Right lung (tissue), 5 donors: ENCODE data around the gene NLGN3. TPM values are rescaled to one million over a fixed set of nuclear protein-coding genes. Genes with fewer than 3 reads are reported as not detected.
"Not testable (repeated sequence)": the region's sequence is repeated elsewhere in the genome, so short reads cannot be mapped to it uniquely, and the experiment has no call there.

Experiments used
- DNase-seq, 2 donors: peaks; one replicate each; pipeline ENCODE4 v3.0.0-alpha.2; 2013
- polyA plus RNA-seq, 5 donors: library from polyadenylated mRNA; unstranded; fragments of 120-200 nt; gene quantifications; one replicate each; pipeline versions ENCODE4 v1.2.1 to v1.2.3, GENCODE V29; 2013; ENCODE audit warnings: inconsistent platforms in 1 of 5, low replicate concordance in 1 of 5; ENCODE audit not compliant: insufficient read length in 5 of 5, insufficient read depth in 1 of 5

NLGN3 gene
- polyA plus RNA-seq, 5 donors = 5.5 to 6.9 (median 6.4) TPM

- DNase-seq = no peak
Measured at GRCh38 chrX:71169586-71169985, 24.9 kb downstream of the NLGN3 start.

- DNase-seq = no peak
Measured at GRCh38 chrX:71170660-71171059, 26.0 kb downstream of the NLGN3 start.

GRCh38 chrX:71171110-71171801 is 26.6 kb downstream of the NLGN3 start:
- no peak for DNase-seq

- DNase-seq = no peak
Measured at GRCh38 chrX:71173440-71173839, 28.8 kb downstream of the NLGN3 start.

DNA sequence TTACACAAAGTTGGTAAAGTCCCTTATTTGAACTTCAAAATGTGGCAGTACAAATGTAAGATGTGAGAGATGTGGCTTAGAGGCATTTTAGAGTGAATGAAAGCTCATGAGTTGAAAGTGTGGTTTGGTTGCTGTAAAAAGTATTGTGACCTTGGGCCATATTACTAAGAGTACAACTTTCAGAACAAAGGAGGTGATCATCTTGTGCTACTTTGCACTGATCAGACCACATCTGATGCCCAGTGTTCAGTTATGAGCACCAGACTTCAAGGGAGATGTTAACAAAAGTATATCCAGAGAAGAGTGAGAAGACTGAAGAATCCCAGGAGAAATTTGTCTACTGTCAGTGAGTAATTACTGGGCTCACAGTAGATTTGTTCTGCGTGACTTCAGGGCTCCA is 30.2 kb downstream of the NLGN3 start:
- DNase-seq = no peak

GRCh38 chrX:71175531-71175930 is 30.9 kb downstream of the NLGN3 start:
- DNase-seq = no peak

GRCh38 chrX:71177327-71177726 is 32.7 kb downstream of the NLGN3 start:
- no peak for DNase-seq

- DNase-seq = peak; percentile 38 to 56
Measured at GRCh38 chrX:71178908-71179307, 34.3 kb downstream of the NLGN3 start.

- not testable (repeated sequence) for DNase-seq
Measured at GRCh38 chrX:71180579-71181265, 36.1 kb downstream of the NLGN3 start.

DNA sequence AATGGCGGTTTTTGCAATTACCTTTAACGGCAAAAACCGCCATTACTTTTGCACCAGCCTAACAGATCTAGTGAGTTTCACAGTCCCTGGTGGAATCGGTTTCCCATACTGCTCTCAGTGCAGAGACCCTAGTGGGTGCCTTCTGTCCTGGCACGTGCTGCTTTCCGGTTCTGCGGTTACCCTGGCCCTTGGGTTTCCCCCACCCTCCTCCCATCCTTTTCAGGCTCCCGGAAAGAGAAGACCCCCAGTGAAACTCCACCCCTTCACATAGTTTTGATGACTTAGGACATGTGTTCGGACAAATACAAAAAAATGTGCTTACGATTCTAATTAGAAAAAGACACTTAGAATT is 36.9 kb downstream of the NLGN3 start:
- no peak for DNase-seq

DNA sequence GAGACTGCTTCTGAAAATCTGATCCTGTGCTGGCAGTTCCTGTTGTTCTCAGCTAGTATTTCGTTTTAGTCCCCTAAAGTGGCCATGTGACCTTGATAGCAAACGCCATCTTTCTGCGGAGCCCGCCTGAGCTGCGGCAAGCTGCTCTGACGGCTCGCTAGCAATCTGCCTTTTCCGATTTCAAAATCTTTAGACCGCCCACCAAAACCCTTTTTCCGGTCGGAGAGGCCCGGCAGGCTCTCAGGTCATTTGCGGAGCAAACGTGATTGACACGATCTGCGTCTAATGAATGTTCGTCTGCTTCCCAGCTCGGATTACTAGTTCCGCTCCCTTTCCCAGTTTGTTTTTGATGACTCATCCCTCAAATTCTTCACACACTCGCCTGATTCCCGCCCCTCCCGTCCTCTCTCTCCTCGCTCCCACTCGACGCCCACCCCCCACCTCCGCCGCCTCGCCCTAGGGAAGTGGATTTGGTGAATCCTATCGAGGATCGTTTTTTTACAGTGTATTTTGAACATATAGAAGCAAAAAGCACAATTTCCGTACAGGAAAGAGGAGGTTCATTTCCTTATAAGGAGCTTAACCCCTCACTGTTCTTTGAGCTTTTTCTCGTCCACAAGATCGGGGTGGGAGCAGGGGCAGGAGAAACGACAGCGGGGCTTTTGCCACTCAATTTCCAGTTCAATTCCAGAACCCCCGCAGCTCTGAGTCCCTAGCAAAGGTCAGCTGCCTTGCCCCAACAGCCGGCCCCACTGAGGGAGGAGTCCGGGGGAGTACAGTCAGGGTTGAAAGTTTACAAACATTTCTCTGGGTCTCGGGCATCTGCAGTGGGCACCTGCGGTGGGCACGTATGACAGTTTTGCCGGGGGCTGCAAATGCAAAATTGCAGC is 37.5 kb downstream of the NLGN3 start:
- DNase-seq = peak; percentile 86 to 90

DNA sequence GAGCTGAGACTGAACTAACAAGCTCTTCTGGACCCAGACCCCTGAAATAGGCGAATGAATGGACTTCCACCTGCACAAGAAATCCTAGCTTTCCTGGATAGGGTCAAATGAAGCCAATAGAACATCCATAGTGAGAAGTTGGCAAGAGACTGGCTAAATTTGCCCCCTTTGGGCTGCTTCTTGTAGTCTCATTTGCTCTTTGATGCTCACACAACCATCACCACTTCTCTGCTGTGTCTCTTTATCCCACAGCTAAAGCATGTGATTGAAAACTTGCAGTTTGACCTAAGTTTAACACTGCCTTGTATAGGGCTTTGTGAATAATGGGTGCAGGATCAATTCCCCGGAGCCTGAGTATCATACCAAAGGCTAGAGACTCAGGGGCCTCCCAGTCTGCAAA is 38.2 kb downstream of the NLGN3 start:
- DNase-seq = no peak

- DNase-seq = peak; percentile 31 to 52
Measured at GRCh38 chrX:71183341-71183740, 38.7 kb downstream of the NLGN3 start.

DNA sequence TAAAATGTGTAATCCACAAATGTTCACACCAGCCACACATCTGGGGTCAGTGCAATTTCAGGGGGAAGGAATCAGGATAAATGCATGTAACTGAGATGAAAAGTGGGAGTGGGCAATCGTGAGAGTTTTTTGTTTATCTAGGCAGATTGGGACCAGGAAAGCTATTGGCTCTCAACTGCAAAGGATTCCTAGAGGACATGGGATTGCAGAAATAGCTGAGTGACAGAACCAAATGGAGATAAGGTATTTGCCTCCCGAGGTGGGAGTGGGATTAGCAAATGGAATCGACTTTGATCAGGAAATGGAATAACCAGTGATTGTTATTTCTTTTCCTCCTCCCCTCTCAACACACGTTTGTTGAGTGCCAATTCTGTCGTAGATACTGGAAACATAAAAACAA is 39.5 kb downstream of the NLGN3 start:
- DNase-seq = no peak

DNA sequence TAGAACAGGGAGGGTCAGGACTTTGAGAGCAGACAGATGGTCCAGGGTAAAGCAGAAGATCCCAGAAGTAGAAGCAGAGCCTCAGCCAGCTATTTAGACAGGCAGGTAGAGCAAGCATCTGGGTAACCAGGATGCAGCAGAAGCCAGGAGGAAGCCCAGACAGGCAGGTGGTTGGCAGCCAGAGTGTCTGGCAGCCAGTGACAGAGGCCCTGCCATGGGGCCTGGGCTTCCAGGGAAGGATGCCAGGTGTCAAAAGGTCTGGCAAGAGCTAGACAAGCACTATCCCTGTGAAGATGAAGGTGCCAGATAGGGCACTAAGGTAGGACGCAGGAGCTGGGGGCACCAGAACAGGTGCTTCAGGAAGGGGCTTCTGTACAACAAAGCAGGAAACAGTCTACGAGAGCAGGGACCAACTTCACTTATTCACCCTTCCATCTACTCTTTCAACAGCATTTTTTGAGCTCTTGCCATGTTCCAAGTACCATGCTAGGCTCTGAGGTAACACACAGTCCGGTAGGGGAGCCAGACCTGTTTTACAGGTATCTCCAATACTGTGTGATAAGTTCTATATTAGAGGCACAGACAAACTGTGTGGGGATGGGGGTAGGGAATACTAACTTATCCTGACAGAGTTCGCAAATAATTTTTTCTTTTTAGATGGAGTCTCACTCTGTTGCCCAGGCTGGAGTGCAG is 40.3 kb downstream of the NLGN3 start:
- peak in 1 of 2 donors; percentile 15 for DNase-seq

DNA sequence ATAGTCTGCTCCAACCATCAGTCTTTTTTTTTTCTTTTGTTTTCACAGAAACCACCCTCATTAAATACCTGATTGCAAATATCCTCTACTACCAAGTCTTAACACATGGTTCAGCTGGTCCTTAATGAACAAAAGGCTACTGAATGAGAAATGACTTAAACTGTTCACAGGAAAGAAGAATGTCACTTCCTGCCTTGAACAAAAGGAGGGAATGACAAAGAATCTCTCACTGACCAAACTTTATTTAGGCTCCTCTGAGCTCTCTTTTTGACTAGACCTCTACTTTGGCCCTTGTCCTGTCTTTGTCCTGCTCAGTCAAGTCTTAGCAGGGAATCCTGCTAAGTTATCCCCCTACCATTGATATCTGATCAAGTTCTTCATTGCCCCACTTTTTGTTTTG is 46.6 kb downstream of the NLGN3 start:
- DNase-seq = no peak

- no peak for DNase-seq
Measured at GRCh38 chrX:71195964-71196649, 51.5 kb downstream of the NLGN3 start.

GRCh38 chrX:71198066-71198465 is 53.4 kb downstream of the NLGN3 start:
- DNase-seq = no peak

- DNase-seq = no peak
Measured at GRCh38 chrX:71199252-71200008, 54.8 kb downstream of the NLGN3 start.

- DNase-seq = no peak
Measured at GRCh38 chrX:71210816-71211215, 66.2 kb downstream of the NLGN3 start.

DNA sequence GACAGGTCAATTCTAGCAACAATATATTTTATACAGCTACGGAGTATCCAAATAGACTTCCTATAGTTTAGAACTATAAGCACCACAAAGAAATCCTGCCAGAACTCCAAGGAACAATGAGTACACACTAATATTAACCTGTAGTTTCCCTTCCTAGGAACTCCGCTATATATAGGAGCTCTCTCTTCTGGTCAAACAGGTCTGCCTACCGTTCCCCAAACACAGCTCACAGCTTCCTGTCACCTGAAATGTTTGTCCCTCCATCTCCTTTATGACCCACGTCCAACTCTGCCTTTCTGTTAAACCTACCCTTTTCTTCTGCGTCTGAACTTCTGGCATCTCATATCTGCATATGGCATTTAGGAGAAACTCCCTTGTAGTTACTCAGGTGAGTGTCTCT is 67.9 kb downstream of the NLGN3 start:
- DNase-seq = no peak
